Eye (tissue), 1 donor: ENCODE measurements around the gene RPUSD1.

Source experiments
- DNase-seq: peaks from one replicate; pipeline ENCODE4 v3.0.0-alpha.2; 2015

Gene RPUSD1

DNA sequence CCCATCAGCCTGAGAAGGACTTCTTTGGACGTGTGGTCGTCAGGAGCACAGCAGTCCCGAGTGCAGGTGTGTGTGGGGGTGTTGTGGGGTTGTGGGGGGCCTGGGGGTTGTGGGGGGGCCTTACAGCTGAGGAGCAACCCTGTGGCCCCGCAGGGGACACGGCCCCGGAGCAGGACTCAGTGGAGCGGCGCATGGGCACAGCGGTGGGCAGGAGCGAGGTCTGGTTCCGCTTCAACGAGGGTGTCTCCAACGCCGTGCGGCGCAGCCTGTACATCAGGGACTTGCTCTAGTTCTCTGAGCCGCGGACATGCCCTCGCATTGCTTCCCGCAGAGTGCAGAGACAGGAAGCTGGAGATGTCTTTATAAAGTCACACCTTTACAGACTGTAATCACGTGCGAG lies 9.5 kb upstream of the RPUSD1 start:
- no peak for DNase-seq

DNA sequence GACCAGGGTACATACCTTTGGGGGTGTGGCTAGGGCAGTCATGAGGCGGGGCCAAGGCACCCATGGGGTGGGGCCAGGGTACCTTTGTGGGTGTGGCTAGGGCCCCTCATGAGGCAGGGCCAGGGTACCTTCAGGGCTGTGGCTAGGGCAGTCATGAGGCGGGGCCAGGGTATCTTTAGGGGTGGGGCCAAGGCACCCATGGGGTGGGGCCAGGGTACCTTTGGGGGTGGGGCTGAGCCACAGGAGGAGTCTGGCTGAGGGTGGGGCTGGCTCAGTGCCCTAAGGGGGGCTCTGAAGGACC lies 8.9 kb upstream of the RPUSD1 start:
- no peak for DNase-seq

GRCh38 chr16:796296-797119 lies 8.3 kb upstream of the RPUSD1 start:
- no peak for DNase-seq

- DNase-seq: no peak
Observed at GRCh38 chr16:795580-796229, 7.5 kb upstream of the RPUSD1 start.

DNA sequence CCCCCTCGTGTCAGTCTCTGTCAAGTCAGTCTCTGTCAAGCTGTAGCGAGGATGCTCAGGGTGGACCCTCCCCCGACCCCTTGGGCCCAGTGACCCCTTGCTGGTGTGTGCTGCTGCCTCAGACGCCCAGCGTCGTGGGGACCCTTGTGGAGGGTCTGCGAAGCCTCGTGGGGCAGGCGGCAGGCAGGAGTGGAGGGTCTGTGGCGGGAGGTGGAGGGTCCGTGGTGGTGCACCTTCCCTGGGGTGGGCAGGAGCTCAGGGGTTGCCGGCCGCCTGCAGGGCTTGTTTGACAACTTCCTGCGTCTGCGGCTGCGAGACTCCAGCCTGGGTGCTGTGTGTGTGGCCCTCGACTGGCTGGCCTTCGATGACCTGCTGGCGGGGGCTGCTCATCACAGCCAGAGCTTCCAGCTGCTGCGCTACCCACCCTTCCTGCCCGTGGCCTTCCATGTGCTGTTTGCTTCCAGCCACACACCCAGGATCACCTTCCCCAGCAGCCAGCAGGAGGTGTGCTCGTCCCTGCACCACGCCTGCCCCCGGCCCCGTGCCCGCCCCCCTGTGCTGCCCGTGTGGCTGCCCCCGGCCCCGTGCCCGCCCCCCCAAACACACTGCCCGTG lies 6.8 kb upstream of the RPUSD1 start:
- no peak for DNase-seq

- peak; percentile 48 for DNase-seq
Observed at GRCh38 chr16:794091-794822, 6.1 kb upstream of the RPUSD1 start.

- no peak for DNase-seq
Observed at GRCh38 chr16:793414-793813, 5.2 kb upstream of the RPUSD1 start.

- DNase-seq: no peak
Observed at GRCh38 chr16:792221-792995, 4.2 kb upstream of the RPUSD1 start.

- no peak for DNase-seq
Observed at GRCh38 chr16:791131-791530, 3.0 kb upstream of the RPUSD1 start.

DNA sequence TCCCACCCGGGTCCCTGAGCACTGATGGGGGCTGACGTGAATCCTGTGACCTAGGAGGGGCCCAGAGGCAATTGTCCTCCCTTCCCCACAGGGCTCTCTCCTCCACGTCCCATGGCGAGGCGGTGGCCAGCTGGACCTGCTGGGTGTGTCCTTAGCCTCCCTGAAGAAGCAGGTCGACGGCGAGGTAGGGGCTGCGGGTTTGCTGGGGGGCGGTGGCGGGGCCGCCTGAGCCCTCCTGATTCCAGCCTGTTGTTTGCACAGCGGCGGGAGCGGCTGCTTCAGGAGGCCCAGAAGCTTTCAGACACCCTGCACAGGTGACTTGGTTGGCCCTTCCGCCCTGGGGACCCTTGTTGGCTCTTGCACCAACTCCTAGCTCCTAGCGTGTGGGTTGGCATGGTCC lies 1.9 kb upstream of the RPUSD1 start:
- DNase-seq: no peak

DNA sequence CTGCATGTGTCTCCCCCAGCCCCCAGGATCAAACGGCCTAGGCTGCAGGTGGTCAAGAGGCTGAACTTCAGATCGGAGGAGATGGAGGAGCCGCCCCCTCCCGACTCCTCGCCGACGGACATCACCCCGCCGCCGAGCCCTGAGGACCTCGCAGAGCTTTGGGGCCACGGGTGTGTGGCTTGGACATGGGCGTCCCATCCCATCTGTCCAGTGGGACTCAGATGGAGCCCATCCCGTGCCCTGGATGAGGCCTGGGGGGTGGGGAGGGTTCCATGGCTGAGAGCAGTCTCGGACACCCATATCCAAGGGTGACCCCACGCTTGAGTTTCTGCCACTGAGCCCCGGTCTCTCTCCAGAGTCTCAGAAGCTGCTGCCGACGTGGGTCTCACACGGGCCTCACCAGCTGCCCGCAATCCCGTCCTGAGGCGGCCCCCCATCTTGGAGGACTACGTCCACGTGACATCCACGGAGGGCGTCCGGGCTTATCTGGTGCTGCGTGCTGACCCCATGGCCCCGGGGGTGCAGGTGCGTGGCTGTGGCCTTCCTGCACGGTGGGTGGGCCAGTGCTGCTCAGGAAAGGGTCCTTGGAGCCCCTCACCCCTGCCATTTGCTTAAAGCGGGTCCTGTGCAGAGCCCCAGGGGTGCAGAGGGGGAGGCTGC lies 1.1 kb upstream of the RPUSD1 start:
- DNase-seq: no peak

- DNase-seq: peak; percentile 96
Observed at GRCh38 chr16:788399-789126, 382 bp upstream of the RPUSD1 start, which contains the start of gene CHTF18. Gene CHTF18, plus strand, starts transcription at chr16:788620. Its CDS starts 65 bp downstream, at chr16:788685.

DNA sequence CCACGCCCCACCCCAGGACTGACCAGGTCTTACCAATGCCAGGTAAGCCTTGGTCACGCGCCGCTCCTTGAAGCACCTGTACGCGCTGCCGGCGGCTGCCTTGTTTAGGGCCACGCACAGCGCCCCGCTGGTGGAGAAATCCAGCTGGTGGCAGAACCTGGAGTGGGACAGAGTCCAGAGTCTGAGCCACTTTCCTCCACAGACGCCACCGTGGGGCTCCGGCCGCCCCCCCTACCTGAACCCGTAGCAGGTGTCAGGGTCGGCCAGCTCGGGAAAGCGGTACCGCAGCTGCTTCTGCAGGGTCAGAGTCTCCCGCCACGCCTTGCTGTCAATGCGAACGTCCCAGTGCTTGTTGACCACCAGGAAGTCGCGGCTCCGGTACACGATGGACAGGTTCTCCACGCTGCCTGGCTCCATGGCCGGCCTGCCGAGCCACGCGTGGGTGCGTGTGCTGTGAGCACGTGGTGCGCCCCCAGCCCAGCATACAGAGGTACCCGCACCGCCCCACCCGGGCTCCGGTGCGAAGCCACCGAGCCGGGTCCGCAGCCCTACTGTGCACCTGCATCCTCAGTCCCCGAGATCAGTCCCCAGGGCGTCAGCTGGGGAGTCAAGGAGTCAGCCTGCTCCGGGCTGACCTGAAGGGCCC lies 737 bp downstream of the RPUSD1 start:
- DNase-seq: no peak

DNA sequence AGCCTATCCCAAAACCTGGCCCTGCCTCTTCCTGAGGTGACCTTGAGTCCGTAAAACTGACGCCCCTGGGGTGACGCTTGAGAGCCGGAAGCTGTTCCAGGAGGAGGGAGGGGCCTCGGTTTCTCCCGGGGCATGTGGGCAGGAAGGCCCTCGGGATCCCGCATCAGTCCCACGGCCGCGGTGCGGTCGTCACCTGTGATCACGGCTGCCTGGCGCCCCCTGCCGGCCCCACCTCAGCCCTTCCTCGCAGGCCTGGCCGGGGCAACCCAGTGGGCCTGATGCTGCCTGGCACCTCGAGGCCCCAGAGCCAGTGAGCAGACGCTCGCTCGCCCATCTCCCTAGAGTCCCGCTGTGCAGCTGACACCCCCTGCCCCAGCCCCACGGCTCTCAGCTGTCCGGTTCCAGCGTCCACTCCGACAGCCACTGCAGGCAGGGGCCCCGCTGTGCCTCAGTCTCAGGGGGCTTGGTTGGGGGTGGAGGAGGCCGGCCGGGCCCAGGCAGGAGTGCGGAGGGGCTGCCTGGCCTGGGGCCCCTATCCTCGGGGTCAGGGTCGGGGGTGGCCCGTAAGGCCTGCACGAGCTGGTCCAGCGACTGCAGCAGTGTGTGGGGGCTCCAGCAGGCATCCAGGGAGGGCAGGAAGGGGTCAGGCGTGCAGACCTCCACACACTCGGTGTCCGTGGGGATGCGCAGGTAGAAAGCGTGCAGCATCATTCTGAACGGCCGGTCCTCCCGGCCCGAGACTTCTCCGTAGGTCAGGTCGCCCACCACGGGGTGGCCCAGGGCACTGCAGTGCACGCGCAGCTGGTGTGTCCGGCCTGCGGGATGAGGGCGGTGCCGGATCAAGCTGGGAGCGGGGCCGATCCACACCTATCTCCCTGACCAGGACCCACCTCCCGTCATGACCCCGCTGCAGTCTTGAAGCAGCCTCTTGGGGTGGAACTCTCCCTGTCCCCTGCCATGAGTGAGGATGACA lies 2.3 kb downstream of the RPUSD1 start:
- peak; percentile 78 for DNase-seq

GRCh38 chr16:784431-784830 lies 3.8 kb downstream of the RPUSD1 start:
- no peak for DNase-seq

GRCh38 chr16:783404-784161 lies 4.6 kb downstream of the RPUSD1 start:
- no peak for DNase-seq

DNA sequence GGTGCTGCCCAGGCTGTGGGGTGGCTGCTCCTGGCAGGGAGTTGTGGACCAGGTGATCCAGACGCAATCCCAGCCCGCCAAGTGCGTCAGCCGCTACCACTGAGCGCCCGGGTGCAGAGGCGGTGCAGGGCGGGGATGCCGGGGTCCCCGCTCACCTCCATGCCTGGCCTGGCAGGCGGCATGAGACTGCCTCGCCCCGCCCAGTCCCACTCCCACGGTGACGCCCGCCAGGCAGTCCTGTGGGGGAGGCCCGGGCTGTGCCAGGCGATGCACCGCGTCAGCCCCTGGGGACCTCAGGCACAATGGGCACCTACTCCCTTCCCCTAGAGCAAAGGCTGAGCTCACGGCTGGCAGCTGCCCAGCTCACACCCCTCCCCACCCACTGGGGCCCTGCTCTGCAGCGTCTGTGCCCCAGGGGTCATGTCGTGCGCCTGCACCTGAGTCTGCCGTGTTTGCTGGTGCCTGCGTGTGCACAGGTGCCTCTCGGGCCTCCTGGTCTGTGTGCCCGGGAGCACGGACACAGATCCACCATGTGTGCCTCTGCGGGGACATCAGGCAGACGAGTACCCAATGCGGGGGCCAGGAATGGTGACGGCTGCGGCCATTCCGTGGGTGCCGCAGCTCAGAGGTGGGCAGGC lies 5.3 kb downstream of the RPUSD1 start:
- DNase-seq: no peak

- DNase-seq: no peak
Observed at GRCh38 chr16:782258-782657, 5.9 kb downstream of the RPUSD1 start.
